Activated CD8-positive, alpha-beta memory T cell treated with anti-CD3 and anti-CD28 coated beads, Interleukin-2, amount 50 U/mL, for 1 hour (primary cell): ENCODE measurements around the gene SMC1B.
"Not testable (repeated sequence)": the region's sequence is repeated elsewhere in the genome, so short reads cannot be mapped to it uniquely, and the experiment has no call there.

Experiments
- DNase-seq: peaks from one replicate; pipeline ENCODE4 v3.0.0-alpha.2; 2020; ENCODE audit errors: extremely low read depth

Gene SMC1B

DNA sequence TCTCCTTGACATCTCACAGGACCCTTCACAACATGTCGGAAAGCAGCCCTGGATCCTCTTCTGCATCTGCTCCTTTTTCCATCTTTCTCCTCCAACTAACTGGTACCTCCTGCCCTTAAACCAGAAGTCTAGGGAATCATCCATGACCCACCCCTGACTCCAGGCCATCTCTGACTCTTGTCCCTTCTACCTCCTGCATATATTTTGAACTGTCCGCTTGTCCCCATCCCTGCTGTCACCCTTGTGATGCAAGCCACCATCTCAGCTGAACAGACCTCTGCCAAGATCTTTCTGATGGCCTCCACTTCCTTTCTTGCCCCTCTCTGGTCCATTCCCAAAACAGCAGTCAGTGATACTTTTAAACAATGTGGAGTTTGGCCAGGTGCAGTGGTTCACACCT is 7.1 kb upstream of the SMC1B start:
- DNase-seq = no peak

DNA sequence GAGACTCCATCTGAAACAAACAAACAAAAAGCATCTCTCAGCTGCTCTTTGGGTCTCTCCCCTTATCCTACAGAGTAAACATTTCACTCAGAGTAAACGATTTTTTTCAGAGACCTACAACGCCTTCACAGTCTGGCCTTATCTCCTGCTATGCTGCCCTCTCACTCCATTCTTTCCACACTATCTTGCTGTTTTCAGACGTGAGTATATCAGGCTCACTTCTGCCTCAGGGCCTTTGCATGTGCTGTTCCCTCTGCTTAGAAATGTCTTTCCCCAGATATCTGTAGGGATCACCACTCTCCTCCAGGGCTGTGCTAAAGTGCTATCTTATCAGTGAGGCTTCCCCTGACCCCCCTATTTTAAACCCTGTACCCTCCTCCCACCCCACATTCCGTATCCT is 6.6 kb upstream of the SMC1B start:
- no peak for DNase-seq

DNA sequence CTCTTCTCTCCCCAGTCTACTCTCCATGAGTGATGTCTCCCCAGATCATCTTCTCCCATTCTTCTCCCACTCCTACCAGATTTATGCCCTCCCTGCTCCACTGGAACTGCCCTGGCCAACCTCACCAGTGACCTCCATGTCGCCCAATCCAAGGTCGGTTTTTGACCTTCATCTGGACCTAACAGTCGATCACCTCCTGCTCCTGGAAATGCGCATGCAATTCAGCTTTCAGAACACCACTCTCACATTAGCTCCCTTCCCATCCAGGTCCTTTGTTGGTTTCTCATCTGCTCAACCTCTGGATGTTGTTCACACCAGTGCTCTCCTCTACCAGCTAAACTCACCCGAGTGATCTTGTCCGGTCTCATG is 5.4 kb upstream of the SMC1B start:
- DNase-seq = no peak

DNA sequence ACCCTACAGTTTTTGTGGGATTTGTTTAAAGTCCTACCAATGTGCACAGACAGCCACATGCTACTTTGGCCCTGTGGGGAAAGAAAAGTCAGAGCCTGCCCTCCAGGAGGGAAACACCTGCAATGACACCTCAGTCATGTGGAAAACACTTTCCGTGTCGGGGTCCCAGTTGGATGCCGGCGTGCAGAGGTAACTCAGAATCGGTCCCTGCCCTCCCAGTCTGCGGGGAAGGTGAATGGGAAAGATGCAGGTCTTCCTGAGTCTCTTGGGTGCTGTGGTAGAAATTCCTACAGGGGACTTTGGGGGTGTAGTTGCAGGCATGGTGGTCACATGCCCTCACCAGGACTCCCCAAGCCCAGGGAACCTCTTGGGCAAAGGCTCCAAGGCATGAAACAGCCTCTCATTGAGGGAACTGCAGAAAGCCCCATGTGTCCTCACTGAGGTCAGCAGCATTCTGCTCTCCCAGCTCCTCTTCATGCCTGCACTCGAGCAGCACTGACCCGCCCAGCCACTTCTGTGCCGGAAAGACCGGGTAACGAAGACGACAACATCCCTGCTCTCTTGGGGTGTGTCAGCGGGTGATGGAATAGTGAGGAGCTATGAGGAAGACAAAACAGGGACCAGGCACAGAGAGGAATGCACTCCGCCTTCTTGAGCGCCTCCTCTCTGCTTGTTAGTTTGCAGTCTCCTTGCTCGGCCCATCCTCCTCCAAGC is 4.8 kb upstream of the SMC1B start:
- no peak for DNase-seq

DNA sequence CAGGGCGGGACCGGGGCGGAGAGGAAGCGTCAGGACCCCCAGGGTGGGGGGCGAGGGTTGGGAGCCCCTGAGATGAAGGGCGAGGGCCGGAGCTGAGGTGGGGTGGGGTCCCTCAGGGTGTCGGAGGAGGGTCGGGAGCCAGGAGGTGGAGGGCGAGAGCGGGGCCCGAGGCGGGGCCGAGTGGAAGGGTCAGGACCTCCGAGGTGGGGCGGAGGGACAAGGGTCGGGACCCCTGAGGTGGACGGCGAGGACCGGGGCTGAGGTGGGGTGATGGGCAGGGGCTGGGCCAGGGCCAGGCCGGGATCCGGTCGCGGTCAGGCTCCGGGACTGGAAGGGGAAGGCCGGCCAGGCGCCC is 409 bp downstream of the SMC1B start:
- DNase-seq = no peak

DNA sequence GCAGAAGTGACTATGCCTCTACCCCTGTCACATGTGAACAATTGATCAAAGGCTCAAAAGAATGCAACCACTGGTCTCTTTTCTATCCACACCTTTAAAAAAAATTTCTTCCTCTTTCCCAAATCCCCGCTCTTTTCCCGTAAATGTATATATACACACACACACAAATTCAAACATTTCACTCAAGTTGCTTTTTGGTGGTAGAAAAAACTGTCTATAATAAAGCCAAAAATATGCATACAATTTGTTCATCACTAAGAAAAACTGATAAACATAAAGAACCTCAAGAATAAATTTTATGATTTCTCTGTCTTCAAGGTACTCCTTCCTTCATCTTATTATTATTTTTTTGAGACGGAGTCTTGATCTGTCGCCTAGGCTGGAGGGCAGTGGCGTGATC is 5.6 kb downstream of the SMC1B start:
- DNase-seq = no peak

DNA sequence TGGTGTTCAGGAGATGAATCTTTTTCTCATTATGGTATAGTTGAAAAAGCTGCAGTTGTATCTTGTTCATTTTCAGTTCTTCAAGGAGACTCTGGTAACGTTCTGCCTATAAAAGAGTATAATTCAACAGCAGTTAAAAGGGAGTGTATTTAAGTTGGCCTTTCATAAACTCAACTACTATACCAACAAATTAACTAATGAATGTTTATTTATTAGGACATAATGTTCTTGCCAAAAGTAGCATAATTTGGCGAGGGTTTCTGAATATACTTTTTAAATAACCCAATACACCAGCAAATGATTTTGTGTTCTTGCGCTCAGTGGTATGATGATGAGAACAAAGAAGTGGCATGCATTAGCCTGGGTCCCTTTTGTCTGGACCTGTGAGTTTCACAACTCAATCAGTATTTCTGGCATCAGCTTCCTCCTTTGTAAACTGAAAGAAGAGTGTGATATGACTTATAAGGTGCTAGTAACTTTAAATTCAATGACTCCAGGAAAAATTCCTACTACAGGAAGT is 10.9 kb downstream of the SMC1B start:
- no peak for DNase-seq

DNA sequence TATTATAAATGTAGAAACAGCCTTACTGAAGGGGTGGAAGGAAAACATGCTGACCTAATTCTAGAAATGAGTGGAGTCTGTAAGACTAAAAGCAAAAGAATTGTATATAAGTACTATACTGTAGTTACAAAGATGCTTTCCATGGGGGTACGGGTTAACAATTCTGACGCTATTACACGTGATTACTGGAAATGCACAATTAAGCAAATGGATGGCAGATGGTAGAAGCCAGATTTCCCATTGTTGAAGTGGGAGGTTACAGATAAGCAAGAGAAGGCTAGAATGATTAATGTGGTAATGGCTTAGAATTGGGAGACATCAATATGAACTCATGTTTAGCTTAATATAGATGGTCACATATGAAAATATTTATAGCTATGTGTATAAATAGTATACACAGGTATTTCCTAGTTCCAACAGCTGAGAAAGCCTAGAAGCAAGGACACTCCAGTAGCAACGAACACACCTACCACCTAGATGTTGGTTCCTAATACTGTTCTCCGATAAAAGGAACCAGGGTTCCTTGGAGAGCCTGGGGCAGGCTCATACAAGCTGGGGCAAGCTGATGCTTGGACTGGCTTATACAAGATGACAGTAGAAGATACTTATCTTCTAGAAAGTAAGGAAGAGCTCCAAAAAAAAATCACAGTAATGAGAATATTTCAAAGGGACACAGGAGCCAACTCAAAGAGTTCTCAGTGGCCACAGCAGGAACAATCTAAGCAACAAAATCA is 13.5 kb downstream of the SMC1B start:
- no peak for DNase-seq

DNA sequence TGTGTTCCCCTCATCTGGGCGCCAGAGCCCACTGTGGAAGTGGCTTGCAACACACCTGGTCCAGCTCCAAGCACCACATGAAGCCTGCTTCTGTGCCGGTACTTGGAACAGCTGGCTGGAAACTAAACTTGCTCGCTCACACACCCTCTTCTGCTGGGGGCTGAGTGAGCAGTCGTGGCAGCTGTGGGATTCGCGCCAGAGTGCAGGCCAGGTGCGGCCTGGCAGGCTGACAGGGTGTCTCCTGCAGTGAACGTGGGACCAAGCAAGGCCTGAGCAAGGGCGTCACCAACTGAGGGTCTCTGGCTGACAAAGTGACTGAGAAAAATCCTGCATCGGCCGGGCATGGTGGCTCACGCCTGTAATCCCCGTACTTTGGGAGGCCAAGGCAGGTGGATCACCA is 15.2 kb downstream of the SMC1B start:
- DNase-seq = no peak

DNA sequence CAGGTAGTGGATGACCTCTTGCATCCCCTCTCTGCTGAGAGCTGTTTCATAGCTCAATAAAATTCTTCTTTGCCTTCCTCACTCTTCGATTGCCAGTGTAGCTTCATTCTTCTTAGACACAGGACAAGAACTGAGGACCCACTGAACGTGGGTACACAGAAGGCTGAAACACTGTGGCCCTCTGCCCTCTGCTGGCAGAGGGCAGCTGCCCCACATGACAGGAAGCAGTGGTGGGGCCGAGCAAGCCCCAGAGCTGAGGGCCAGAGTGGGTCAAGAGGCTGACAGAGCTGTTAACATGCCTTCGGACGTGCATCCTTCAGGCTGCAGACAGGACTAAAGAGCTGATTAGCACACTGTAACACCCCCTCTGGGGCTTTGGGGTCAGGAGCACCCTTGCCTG is 15.6 kb downstream of the SMC1B start:
- no peak for DNase-seq

DNA sequence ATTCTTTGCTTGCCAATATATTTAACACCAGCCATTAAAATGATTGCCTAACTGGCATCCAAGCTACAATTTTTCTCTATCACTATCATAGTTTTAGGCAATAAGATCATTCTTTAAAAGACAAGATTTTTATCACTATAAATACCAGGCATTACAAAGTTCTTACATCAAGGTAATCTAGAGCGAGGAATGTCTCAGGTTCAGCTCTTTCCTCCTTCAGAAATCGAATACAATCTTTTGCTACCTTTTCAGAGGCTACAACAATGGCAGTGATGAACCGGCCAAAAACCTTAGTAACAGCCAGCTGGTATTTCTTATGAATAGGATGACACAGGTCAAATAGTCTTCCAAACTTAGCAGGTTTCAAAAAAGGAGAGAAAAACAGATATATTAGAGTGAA is 23.9 kb downstream of the SMC1B start:
- DNase-seq = no peak

DNA sequence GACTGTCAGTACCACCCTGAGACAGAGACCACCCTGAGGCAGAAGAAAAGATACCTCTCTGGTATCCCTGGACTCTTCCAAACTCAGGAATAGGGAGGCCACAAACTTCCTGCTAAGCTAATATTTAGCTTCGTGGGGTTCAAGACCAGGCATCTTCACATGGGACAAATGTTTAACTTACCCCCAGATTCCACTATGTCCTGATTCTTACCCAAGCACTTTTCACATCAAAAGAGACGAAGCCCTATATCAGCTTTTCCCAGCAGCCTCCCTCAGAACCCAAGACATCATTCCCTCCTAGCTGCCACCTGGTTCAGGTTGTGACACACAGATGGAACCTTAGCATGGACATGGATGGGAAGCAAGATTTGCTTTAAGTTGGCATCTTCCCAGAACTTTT is 32.1 kb downstream of the SMC1B start:
- no peak for DNase-seq

DNA sequence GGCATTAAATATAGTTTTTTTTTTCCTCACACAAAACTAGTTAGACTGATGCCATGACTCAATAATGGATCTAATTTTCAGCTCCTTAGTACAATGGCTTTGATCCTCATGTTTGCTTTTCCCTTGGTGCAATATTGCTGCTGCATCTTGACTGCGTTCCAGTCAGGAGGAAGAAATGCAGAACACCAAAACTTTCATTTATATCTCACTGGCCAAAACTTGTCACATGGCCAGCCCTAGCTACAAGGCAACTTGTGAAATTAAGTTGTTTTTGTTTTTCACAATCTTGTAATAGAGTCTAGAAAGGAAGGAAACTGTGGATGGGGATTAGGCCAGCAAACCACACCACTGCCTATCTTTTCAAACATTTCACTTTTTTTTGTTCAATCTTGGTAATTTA is 36.7 kb downstream of the SMC1B start:
- DNase-seq = no peak

DNA sequence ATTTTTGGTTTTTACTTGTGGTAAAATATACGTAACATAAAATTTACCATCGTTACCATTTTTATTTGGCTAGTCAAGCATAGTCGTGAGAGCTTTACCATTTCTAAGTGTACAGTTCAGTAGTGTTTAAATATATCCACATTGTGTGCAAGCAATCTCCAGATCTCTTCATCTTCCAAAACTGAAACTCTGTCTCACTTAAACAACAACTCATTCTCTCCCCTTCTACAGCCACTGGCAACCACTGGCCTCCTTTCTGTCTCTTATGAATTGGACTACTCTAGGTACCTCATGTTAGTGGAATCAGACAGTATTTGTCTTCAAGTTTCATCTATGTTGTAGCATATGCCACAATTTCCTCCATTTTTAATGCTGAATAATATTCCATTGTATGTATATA is 37.4 kb downstream of the SMC1B start:
- DNase-seq = no peak

DNA sequence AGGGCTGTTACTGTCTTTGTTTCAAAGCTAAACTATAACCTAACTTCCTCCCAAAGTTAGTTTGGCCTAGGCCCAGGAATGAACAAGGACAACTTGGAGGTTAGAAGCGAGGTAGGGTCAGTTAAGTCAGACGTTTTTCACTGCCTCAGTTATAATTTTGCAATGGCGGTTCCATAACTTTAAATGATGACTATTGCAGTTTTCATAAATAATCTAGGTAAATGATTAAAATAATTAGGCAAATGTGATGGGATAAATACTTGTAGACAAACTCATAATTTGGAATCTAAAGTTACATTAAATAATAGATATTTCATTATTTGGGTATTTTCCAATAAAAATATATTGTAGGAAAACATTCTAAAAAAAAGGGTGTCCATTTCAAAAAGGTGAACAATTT is 39.8 kb downstream of the SMC1B start:
- DNase-seq = not testable (repeated sequence)

DNA sequence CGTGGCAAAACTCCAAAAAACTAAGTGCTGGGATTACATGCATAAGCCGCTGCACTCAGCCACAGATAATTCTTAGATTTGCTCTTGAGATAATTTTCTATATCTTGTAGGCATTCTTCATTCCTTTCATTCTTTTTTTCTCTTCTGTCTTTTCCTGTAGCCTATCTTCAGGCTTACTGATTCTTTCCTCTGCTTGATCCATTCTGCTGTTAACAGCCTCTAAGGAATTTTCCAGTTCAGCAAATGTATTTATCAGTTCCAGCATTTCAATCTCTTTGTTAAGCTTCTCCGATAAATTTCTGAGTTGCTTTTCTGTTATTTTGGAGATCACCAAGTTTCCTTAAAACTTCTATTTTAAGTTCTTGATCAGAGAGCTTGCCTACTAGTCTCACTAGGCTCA is 46.7 kb downstream of the SMC1B start:
- DNase-seq = no peak

DNA sequence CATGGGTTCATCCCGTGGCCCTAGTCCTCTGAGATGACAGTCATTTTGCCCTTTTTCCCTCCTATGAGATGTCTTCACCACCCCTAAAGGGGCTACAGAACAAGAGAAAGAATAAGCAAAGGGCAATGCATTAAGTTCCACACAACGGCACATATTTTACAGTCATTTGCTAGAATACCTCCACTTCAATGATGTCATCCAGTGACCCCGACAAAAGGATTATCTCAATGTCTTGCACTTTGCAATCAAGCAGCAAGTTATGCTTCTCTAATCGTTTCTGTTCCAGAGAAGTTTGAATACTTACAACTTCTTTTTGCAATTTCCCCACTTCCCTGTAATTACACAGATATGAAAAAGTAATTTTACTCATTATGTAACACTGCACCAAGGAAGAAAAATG is 53.8 kb downstream of the SMC1B start:
- DNase-seq = no peak

DNA sequence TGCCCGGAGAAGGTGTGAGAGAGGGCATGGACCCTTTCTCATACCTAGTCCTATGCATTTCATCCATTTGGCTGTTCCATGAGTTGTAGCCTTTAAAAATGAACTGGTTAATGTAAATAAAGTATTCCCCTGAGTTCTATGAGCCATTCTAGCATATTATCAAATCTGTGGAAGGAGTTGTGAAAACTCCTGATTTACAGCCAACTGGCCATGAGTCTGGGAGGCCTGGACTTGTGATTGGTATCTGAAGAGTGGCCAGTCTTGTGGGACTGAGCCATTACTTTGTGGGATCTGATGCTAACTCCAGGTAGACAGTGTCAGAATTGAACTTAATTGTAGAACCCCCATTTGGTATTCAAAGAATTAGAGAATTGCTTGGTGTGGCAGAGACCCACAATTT is 55.3 kb downstream of the SMC1B start:
- DNase-seq = no peak

DNA sequence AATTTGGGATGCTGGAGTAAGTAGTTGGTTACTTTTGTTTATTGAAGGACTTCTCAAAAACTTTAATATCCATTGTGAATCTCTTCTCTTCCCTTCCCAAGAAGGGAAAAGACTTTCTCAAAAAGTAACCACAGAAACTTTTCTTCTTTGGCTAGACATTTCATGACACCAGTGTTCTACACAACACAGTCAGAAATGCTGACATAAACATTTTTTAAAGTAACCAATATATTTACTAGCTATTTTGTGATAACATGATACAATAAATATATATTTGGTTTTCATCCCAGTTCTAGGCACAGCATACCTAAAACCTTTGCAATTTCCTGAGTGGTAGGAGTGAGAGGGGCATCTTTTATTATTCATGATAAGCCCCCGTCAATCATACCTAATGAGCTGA is 55.9 kb downstream of the SMC1B start:
- no peak for DNase-seq

DNA sequence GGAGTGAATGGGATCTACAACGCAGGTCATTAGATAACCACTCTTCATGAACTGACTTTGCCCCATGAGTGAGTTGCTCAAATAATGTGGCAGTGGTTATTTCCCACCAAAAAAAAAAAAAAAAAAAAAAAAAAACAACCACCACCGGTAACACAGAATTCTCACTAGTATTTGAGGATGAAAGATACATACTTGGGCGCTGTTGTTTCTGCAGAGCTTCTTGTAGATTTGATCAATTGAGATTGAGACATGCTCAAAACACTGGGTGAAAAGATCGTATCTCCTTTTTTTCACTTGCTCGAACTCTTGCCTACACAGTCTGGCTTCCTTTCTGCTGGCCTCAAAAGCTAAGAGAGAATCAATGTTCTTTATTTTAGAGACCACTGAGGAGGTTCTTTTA is 59.6 kb downstream of the SMC1B start:
- DNase-seq = no peak

DNA sequence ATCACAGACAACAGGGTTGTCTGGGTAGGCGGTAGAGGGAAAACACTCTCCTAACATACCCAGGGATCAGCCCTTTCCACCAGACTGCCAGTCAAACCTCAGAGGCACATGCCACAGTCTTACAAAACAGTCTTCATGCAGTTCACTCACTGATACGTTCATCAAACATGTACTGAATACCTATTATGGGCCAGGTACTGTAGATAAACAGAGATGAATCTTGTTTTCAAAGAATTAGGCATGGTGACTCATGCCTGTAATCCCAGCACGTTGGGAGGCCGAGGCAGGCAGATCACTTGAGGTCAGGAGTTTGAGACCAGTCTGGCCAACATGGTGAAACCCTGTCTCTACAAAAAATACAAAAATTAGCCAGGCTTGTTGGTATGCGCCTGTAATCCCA is 60.6 kb downstream of the SMC1B start:
- DNase-seq = not testable (repeated sequence)

DNA sequence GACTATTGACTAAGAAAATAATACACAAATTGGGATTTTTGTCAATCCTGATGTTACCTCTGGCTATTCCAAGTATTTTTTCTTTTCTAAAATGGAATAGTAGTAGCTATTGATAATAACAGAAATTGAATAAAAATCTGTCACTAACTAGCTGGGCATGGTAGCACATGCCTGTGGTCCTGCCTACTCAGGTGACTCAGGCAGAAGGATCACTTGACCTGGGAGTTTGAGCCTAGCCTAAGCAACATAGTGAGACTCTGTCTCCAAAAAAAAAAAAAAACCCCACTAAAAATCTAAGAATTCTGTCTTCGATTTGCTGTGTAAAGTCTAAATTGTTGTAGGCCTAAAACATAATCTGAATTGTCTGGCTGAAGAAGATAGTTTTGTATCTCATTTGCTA is 61.4 kb downstream of the SMC1B start:
- no peak for DNase-seq

DNA sequence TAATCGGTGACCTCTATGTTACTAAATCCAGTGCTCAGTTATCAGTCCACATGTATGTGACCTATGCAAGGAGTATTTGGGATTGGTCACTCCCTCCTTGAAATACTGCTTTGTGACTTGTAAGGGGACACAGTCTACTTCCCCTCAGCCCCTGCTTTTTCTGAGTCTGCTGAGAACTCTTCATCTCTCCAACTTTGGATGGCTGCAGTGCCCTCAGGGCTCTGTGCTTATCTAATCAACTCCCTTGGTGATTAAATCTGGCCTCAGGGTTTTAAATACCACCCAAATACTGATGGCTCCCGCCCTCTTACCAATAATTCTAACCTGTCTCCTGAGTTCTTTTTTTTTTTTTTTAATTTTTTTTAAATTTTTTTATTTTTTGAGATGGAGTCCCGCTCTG is 63.5 kb downstream of the SMC1B start:
- no peak for DNase-seq

DNA sequence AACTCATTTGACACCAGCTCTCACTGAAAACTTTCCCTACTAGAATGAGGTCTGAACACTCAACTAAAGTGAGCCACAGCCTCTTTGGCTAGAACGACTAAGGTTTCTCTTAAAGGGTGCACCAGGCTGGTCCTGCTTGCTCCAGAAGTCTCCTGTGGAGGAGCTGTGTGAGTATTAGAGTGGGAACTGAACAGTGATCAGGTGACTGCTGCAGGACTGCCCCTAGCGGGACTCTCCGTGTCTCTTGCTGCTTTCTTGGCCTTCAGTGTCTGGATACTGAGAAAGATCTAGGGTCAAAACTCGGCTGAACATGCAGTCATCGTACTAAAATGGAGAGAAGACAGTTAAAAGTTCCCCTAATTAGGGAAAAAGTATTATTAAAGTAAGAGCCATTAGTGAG is 69.1 kb downstream of the SMC1B start:
- no peak for DNase-seq
